ENCODE data around the gene TMEM178B. TPM values are rescaled to one million over a fixed set of nuclear protein-coding genes. Genes with fewer than 3 reads are reported as not detected.

Gene TMEM178B
- total and polyA plus RNA-seq, 7 donors = 0.13 to 4.8 (median 1.6) TPM

DNA sequence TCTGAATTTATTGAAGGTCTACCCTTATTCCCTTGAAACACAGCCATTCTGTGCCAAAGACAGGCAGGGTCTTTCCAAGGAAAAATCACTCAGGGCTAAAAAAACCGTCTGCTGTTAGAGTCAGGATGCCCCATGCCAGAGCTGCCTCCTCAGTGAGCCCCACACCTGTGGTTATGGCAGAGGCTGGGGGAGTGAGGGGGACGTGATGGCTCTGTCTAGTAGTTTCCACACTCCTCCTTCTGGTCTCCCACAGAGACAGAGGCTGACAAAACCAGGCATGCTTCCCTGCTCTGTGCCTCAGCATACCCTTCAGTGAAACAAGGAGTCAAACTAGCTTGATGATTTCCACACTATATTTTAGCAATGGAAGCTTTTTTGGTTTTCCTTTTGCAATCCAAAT is 365.3 kb downstream of the TMEM178B start:
- Histone ChIP-seq H3K4me1 (no peaks in the 10 kb centered on the region), H3K9me3 (no peaks in the 10 kb centered on the region), H3K27me3 (ENCODE audit: insufficient read depth in 3 of 3, low read length in 2 of 3) (no peaks in the 10 kb centered on the region), H3K27ac (no peak overlapping the region), H3K36me3 (ENCODE audit: insufficient read depth in 1 of 2, low read depth in 1 of 2) (no peaks in the 10 kb centered on the region), H3K4me3 (no peak overlapping the region)
- WGBS, 3 donors = 52 to 89% (median 74%) methylated on average over 2 of the region's 2 CpGs
- TF ChIP-seq CTCF (IDR thresholded peaks at IDR 0.05) = no peak
- ATAC-seq (no peak), DNase-seq (no peak)
- intact Hi-C loops (cut with DNase I) = no loop called here

DNA sequence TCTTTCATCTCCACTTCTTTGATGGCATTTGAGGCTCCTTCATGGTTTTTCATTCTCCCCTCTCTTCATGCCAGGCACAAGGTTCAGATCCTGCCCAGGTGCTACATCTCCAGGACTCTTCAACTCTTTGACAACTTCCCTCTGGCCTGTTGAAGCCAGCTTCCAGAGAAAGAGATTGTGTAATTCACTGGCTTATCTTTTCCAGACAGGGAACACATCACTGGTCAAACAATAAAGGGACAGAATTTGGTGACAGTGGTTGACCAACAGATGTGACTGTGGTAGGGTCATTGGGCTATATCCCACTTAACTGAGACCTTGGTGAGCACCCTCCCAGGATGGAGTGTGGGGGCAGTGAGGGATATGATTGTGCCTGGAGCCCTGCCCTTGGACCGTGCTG is 365.9 kb downstream of the TMEM178B start:
- DNase-seq = no peak

GRCh38 chr7:141441837-141442627 is 368.2 kb downstream of the TMEM178B start:
- intact Hi-C loops (cut with DNase I) = loop anchor here in 1 of 2 donors (5.0 kb wide), 1 partner anchor 90 kb away; no protein-coding TSS in a partner anchor
- Histone ChIP-seq H3K36me3 (ENCODE audit: insufficient read depth in 1 of 2, low read depth in 1 of 2) (no peaks in the 10 kb centered on the region), H3K27ac (no peak overlapping the region), H3K4me3 (no peak overlapping the region), H3K9me3 (no peaks in the 10 kb centered on the region), H3K27me3 (ENCODE audit: insufficient read depth in 3 of 3, low read length in 2 of 3) (no peaks in the 10 kb centered on the region), H3K4me1 (no peaks in the 10 kb centered on the region)
- DNase-seq (peak in 1 of 2 donors; percentile 58), ATAC-seq (peak; percentile 82 to 94 (median 86))
- WGBS, 3 donors = 47 to 71% (median 53%) methylated on average over 11 of the region's 11 CpGs
- no peak for TF ChIP-seq CTCF (IDR thresholded peaks at IDR 0.05)

More for the DNA sequence above, 365.9 kb downstream of the TMEM178B start:
- Histone ChIP-seq H3K27me3 (ENCODE audit: insufficient read depth in 3 of 3, low read length in 2 of 3) (no peaks in the 10 kb centered on the region), H3K4me3 (no peak overlapping the region), H3K36me3 (ENCODE audit: insufficient read depth in 1 of 2, low read depth in 1 of 2) (no peaks in the 10 kb centered on the region), H3K4me1 (no peaks in the 10 kb centered on the region), H3K9me3 (no peaks in the 10 kb centered on the region), H3K27ac (no peak overlapping the region)
- WGBS, 3 donors = 53 to 70% (median 61%) methylated on average over 1 of the region's 1 CpG
- TF ChIP-seq CTCF (IDR thresholded peaks at IDR 0.05) = no peak
- no peak for ATAC-seq
- intact Hi-C loops (cut with DNase I) = loop anchor here in 1 of 2 donors (5.0 kb wide), 1 partner anchor 87 kb away; no protein-coding TSS in a partner anchor

DNA sequence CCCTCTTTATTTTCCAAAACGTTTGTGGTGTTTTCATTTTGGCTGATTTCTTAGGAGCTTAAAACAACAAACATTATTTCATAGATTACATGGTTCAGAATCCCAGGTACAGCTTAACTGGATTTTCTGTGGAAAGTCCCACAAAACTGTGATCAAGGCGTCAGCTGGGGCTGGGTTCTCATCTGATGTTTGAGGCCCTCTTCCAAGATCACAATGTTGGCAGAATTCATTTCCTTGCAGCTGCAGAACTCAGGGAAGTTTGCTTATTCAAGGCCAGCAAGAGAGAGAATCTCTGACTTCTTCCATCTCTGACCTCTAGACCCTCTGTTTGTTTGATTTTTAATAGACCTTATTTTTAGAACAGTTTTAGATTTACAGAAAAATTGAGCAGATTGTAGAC is 368.9 kb downstream of the TMEM178B start:
- Histone ChIP-seq H3K27ac (no peak overlapping the region), H3K4me1 (no peaks in the 10 kb centered on the region), H3K9me3 (no peaks in the 10 kb centered on the region), H3K4me3 (no peak overlapping the region), H3K36me3 (ENCODE audit: insufficient read depth in 1 of 2, low read depth in 1 of 2) (no peaks in the 10 kb centered on the region), H3K27me3 (ENCODE audit: insufficient read depth in 3 of 3, low read length in 2 of 3) (no peaks in the 10 kb centered on the region)
- ATAC-seq (no peak), DNase-seq (no peak)
- TF ChIP-seq CTCF (IDR thresholded peaks at IDR 0.05) = no peak
- WGBS, 3 donors = 27 to 37% (median 36%) methylated on average over 2 of the region's 2 CpGs
- intact Hi-C loops (cut with DNase I) = loop anchor here in 1 of 2 donors (5.0 kb wide), 1 partner anchor 90 kb away; no protein-coding TSS in a partner anchor

Measured in psoas muscle (tissue), 8 donors.